Neural crest cell (in vitro differentiated cells): ENCODE results near the gene GRIP1. TPM values are rescaled to one million over a fixed set of nuclear protein-coding genes. Genes with fewer than 3 reads are reported as not detected.

Experiments used
- DNase-seq: peaks from one replicate; pipeline ENCODE4 v3.0.0; 2021; ENCODE audit warnings: low read depth, mixed read lengths, low spot score
- H3K27ac Mint-ChIP-seq: one replicate; pipeline ENCODE4 v1.8.0; 2021; ENCODE audit warnings: mild to moderate bottlenecking, mixed read lengths; ENCODE audit not compliant: unreplicated experiment
- H3K27me3 Mint-ChIP-seq: 2 replicates; pipeline ENCODE4 v1.8.0; 2021; ENCODE audit warnings: low read depth, mild to moderate bottlenecking, mixed read lengths
- H3K36me3 Mint-ChIP-seq: 2 replicates; pipeline ENCODE4 v1.8.0; 2021; ENCODE audit warnings: low read depth, mild to moderate bottlenecking, mixed read lengths
- H3K4me1 Mint-ChIP-seq: 2 replicates; pipeline ENCODE4 v1.8.0; 2021; ENCODE audit warnings: mixed read lengths
- H3K4me3 Mint-ChIP-seq: one replicate; pipeline ENCODE4 v1.8.0; 2021; ENCODE audit warnings: mild to moderate bottlenecking, mixed read lengths
- H3K9me3 Mint-ChIP-seq: 2 replicates; pipeline ENCODE4 v1.8.0; 2021; ENCODE audit warnings: mixed read lengths
- CTCF ChIP-seq: fragments of 200-600 bp; sonication (generic); conservative IDR thresholded peaks from 2 replicates; pipeline ENCODE4 v1.5.0; 2021; ENCODE audit warnings: antibody characterized with exemption, mild to moderate bottlenecking
- total RNA-seq: library from RNA; stranded (reverse); gene quantifications from 2 replicates; pipeline ENCODE4 v1.2.1, GENCODE V29; 2021

Gene GRIP1
- total RNA-seq, 1 donor from 2014 or later, result 40.3 TPM

GRCh38 chr12:66529934-66530333, 148.9 kb downstream of the GRIP1 start:
- Mint-ChIP-seq H3K27ac (no peak overlapping the region), H3K36me3 (peaks cover 10% of the 10 kb centered on the region), H3K27me3 (no peaks in the 10 kb centered on the region), H3K4me3 (no peak overlapping the region), H3K9me3 (peaks cover 3% of the 10 kb centered on the region), H3K4me1 (no peaks in the 10 kb centered on the region)
- no peak for TF ChIP-seq CTCF
- DNase-seq, result no peak

- H3K4me1 Mint-ChIP-seq, result peaks cover 27% of the 10 kb centered on the region
- peaks cover 6% of the 10 kb centered on the region for H3K9me3 Mint-ChIP-seq
- H3K36me3 Mint-ChIP-seq, result peaks cover 11% of the 10 kb centered on the region
- H3K27ac Mint-ChIP-seq, result no peak overlapping the region
- no peak for DNase-seq
- no peak for TF ChIP-seq CTCF
- no peak overlapping the region for H3K4me3 Mint-ChIP-seq
- H3K27me3 Mint-ChIP-seq, result no peaks in the 10 kb centered on the region
These were observed 162.3 kb downstream of the GRIP1 start for GRCh38 chr12:66516561-66516960.

GRCh38 chr12:66516133-66516532, 162.7 kb downstream of the GRIP1 start:
- H3K27me3 Mint-ChIP-seq, result no peaks in the 10 kb centered on the region
- TF ChIP-seq CTCF, result no peak
- peaks cover 27% of the 10 kb centered on the region for H3K4me1 Mint-ChIP-seq
- peaks cover 13% of the 10 kb centered on the region for H3K36me3 Mint-ChIP-seq
- no peak for DNase-seq
- peaks cover 6% of the 10 kb centered on the region for H3K9me3 Mint-ChIP-seq
- H3K27ac Mint-ChIP-seq, result no peak overlapping the region
- no peak overlapping the region for H3K4me3 Mint-ChIP-seq

- Mint-ChIP-seq H3K27ac (no peak overlapping the region), H3K36me3 (peaks cover 9% of the 10 kb centered on the region), H3K4me1 (peaks cover 20% of the 10 kb centered on the region), H3K9me3 (peaks cover 3% of the 10 kb centered on the region), H3K4me3 (no peak overlapping the region), H3K27me3 (no peaks in the 10 kb centered on the region)
- DNase-seq, result no peak
- no peak for TF ChIP-seq CTCF
These were observed 164.3 kb downstream of the GRIP1 start for GRCh38 chr12:66514581-66514980.

GRCh38 chr12:66508025-66508424, 170.9 kb downstream of the GRIP1 start:
- TF ChIP-seq CTCF, result no peak
- Mint-ChIP-seq H3K4me3 (no peak overlapping the region), H3K9me3 (peaks cover 9% of the 10 kb centered on the region), H3K27me3 (no peaks in the 10 kb centered on the region), H3K27ac (no peak overlapping the region), H3K4me1 (peaks cover 10% of the 10 kb centered on the region), H3K36me3 (peaks cover 13% of the 10 kb centered on the region)
- DNase-seq, result no peak

GRCh38 chr12:66503746-66504145, 175.1 kb downstream of the GRIP1 start:
- no peak overlapping the region for H3K4me3 Mint-ChIP-seq

More at GRCh38 chr12:66503746-66504145, 175.1 kb downstream of the GRIP1 start:
- Mint-ChIP-seq H3K27ac (peak overlapping the region; percentile 61), H3K36me3 (peaks cover 4% of the 10 kb centered on the region), H3K27me3 (no peaks in the 10 kb centered on the region), H3K9me3 (peaks cover 5% of the 10 kb centered on the region), H3K4me1 (peaks cover 43% of the 10 kb centered on the region)
- no peak for DNase-seq
- no peak for TF ChIP-seq CTCF
